ENCODE measurements around the gene ARL15. TPM values are rescaled to one million over a fixed set of nuclear protein-coding genes. Genes with fewer than 3 reads are reported as not detected.
"Not testable (repeated sequence)": the region's sequence is repeated elsewhere in the genome, so short reads cannot be mapped to it uniquely, and the experiment has no call there.

Gene ARL15
- total and polyA plus RNA-seq, 2 donors (not counting 1 experiment from before 2014, with no cell fraction given), result 5.8 to 20.5 TPM

- Histone ChIP-seq H3K36me3 (replicated peaks in 1 of 2; ENCODE audit: control extremely low read depth in 1 of 2, control insufficient read depth in 1 of 2, extremely low read depth in 1 of 2, insufficient read depth in 2 of 2, low read length in 1 of 2) (no peaks in the 10 kb centered on the region), H3K27me3 (replicated peaks in 1 of 4; ENCODE audit: control extremely low read depth in 1 of 4, control insufficient read depth in 3 of 4, insufficient read depth in 4 of 4, low read length in 3 of 4) (no peaks in the 10 kb centered on the region), H3K4me1 (ENCODE audit: control insufficient read depth in 2 of 2, insufficient read depth in 2 of 2, low read length in 2 of 2) (no peaks in the 10 kb centered on the region), H3K4me2 (replicated peaks; ENCODE audit: low read depth, low read length, poor library complexity, severe bottlenecking) (no peak overlapping the region), H2AFZ (ENCODE audit: insufficient read depth, low read depth, low read length, poor library complexity, severe bottlenecking) (no peak overlapping the region), H3K9me3 (ENCODE audit: control extremely low read depth in 1 of 3, control insufficient read depth in 2 of 3, insufficient read depth in 1 of 3, low read length in 2 of 3) (peaks cover 0 to 2% (median 0%) of the 10 kb centered on the region in 3 donors), H3K79me2 (ENCODE audit: control insufficient read depth, insufficient read depth, low read length) (no peaks in the 10 kb centered on the region), H3K9ac (ENCODE audit: low read length) (no peak overlapping the region), H4K20me1 (ENCODE audit: control insufficient read depth, insufficient read depth, low read length, poor library complexity, severe bottlenecking) (no peaks in the 10 kb centered on the region), H3K4me3 (ENCODE audit: control extremely low read depth in 1 of 5, extremely low read depth in 1 of 5, insufficient read depth in 1 of 5, low read depth in 2 of 5, low read length in 4 of 5) (no peak overlapping the region), H3K27ac (ENCODE audit: low read length in 2 of 2) (no peak overlapping the region)
- intact Hi-C loops (cut with micrococcal nuclease), result no loop called here
- ChIA-PET POLR2A (no interaction called here), CTCF (no interaction called here)
- peaks cover 7% of the 10 kb centered on the region for H3K9me3 Mint-ChIP-seq (ENCODE audit: insufficient read depth)
- DNase-seq, result no peak
- no peak overlapping the region for H3K4me3 Mint-ChIP-seq
- no peak overlapping the region for H3K27ac Mint-ChIP-seq
- H3K27me3 Mint-ChIP-seq, result no peaks in the 10 kb centered on the region
- WGBS (ENCODE audit: insufficient coverage), result 90% methylated on average over 7 of the region's 10 CpGs
- ATAC-seq (ENCODE audit: low read depth), result no peak
- TF ChIP-seq CTCF (IDR thresholded peaks at IDR 0.05) (no peak), EZH2 (IDR thresholded peaks at IDR 0.05; ENCODE audit: borderline replicate concordance, insufficient read depth, low read depth, low read length, poor library complexity, severe bottlenecking) (no peak)
- no peaks in the 10 kb centered on the region for H3K4me1 Mint-ChIP-seq
Measured at GRCh38 chr5:53983568-53984460, 326.6 kb downstream of the ARL15 start.

GRCh38 chr5:53982319-53982718 is 328.1 kb downstream of the ARL15 start:
- H3K4me1 Mint-ChIP-seq; POLR2A ChIA-PET; intact Hi-C loops (cut with micrococcal nuclease); H3K9me3 ChIP-seq (ENCODE audit: control extremely low read depth in 1 of 3, control insufficient read depth in 2 of 3, insufficient read depth in 1 of 3, low read length in 2 of 3); H3K27me3 ChIP-seq (replicated peaks in 1 of 4; ENCODE audit: control extremely low read depth in 1 of 4, control insufficient read depth in 3 of 4, insufficient read depth in 4 of 4, low read length in 3 of 4); H3K9ac ChIP-seq (ENCODE audit: low read length); H3K4me3 Mint-ChIP-seq; H2AFZ ChIP-seq (ENCODE audit: insufficient read depth, low read depth, low read length, poor library complexity, severe bottlenecking); H3K36me3 ChIP-seq (replicated peaks in 1 of 2; ENCODE audit: control extremely low read depth in 1 of 2, control insufficient read depth in 1 of 2, extremely low read depth in 1 of 2, insufficient read depth in 2 of 2, low read length in 1 of 2); H3K27ac ChIP-seq (ENCODE audit: low read length in 2 of 2); H3K4me1 ChIP-seq (ENCODE audit: control insufficient read depth in 2 of 2, insufficient read depth in 2 of 2, low read length in 2 of 2); H3K4me3 ChIP-seq (ENCODE audit: control extremely low read depth in 1 of 5, extremely low read depth in 1 of 5, insufficient read depth in 1 of 5, low read depth in 2 of 5, low read length in 4 of 5); H3K4me2 ChIP-seq (replicated peaks; ENCODE audit: low read depth, low read length, poor library complexity, severe bottlenecking); H3K27me3 Mint-ChIP-seq; DNase-seq; H3K27ac Mint-ChIP-seq; H4K20me1 ChIP-seq (ENCODE audit: control insufficient read depth, insufficient read depth, low read length, poor library complexity, severe bottlenecking); ATAC-seq (ENCODE audit: low read depth); CTCF ChIA-PET; H3K9me3 Mint-ChIP-seq (ENCODE audit: insufficient read depth); H3K79me2 ChIP-seq (ENCODE audit: control insufficient read depth, insufficient read depth, low read length): not testable (repeated sequence)
- WGBS (ENCODE audit: insufficient coverage), result no CpG with 5 or more reads among the region's 2 CpGs

Data from B cell (primary cell).